Astrocyte (in vitro differentiated cells and primary cell): Measurements from ENCODE around the gene PPIL6. TPM values are rescaled to one million over a fixed set of nuclear protein-coding genes. Genes with fewer than 3 reads are reported as not detected.
A peak's percentile ranks its signal among the peaks of the same experiment; 100 is the strongest.

Source experiments
- DNase-seq: peaks from one replicate; pipeline ENCODE4 v3.0.0-alpha.2; 2010; ENCODE audit warnings: low read depth
- FAIRE-seq: peaks from 2 replicates; lab custom pipeline; 2011; peaks lifted over from hg19 to GRCh38; lab: Jason Lieb, UNC
- H2AFZ ChIP-seq: 2 replicates; pipeline ENCODE4 v1.6.0; 2012; ENCODE audit warnings: low read depth, low read length, inconsistent platforms
- H3K27ac ChIP-seq: 2 replicates; pipeline ENCODE4 v1.5.1; 2011; ENCODE audit warnings: low read depth, low read length, inconsistent platforms
- H3K27me3 ChIP-seq: 2 replicates; pipeline ENCODE4 v1.6.0; 2011; ENCODE audit warnings: low read length, inconsistent platforms; ENCODE audit not compliant: insufficient read depth
- H3K36me3 ChIP-seq: 2 replicates; pipeline ENCODE4 v1.5.1; 2011; ENCODE audit warnings: low read length, inconsistent platforms; ENCODE audit not compliant: insufficient read depth
- H3K4me1 ChIP-seq: 2 replicates; pipeline ENCODE4 v1.5.1; 2011; ENCODE audit warnings: low read length, inconsistent platforms; ENCODE audit not compliant: insufficient read depth
- H3K4me2 ChIP-seq: 2 replicates; pipeline ENCODE4 v1.6.0; 2012; ENCODE audit warnings: low read length, inconsistent platforms
- H3K4me3 ChIP-seq: 2 replicates; pipeline ENCODE4 v1.5.1; 2011; ENCODE audit warnings: low read depth, mild to moderate bottlenecking, low read length, inconsistent platforms; ENCODE audit not compliant: insufficient read depth
- H3K79me2 ChIP-seq: 2 replicates; pipeline ENCODE4 v1.6.0; 2012; ENCODE audit warnings: mild to moderate bottlenecking, low read length, inconsistent platforms; ENCODE audit not compliant: insufficient read depth
- H3K9ac ChIP-seq: 2 replicates; pipeline ENCODE4 v1.6.0; 2012; ENCODE audit warnings: mild to moderate bottlenecking, low read length, inconsistent platforms
- H3K9me3 ChIP-seq: 2 replicates; pipeline ENCODE4 v1.5.1; 2012; ENCODE audit warnings: low read depth, mild to moderate bottlenecking, low read length, inconsistent platforms; ENCODE audit not compliant: insufficient read depth
- H4K20me1 ChIP-seq: 2 replicates; pipeline ENCODE4 v1.6.0; 2012; ENCODE audit warnings: low read length, inconsistent platforms; ENCODE audit not compliant: insufficient read depth
- H3K27ac Mint-ChIP-seq: one replicate; pipeline ENCODE4 v1.8.0; 2021; ENCODE audit warnings: mild to moderate bottlenecking, mixed read lengths; ENCODE audit not compliant: unreplicated experiment
- H3K27me3 Mint-ChIP-seq: one replicate; pipeline ENCODE4 v1.8.0; 2021; ENCODE audit warnings: low read depth, mixed read lengths; ENCODE audit not compliant: unreplicated experiment
- H3K36me3 Mint-ChIP-seq: one replicate; pipeline ENCODE4 v1.8.0; 2021; ENCODE audit warnings: low read depth, mixed read lengths; ENCODE audit not compliant: unreplicated experiment
- H3K4me1 Mint-ChIP-seq: one replicate; pipeline ENCODE4 v1.8.0; 2021; ENCODE audit warnings: low read depth, mixed read lengths; ENCODE audit not compliant: unreplicated experiment
- H3K4me3 Mint-ChIP-seq: one replicate; pipeline ENCODE4 v1.8.0; 2021; ENCODE audit warnings: mild to moderate bottlenecking, moderate library complexity, mixed read lengths; ENCODE audit not compliant: unreplicated experiment
- H3K9me3 Mint-ChIP-seq: one replicate; pipeline ENCODE4 v1.8.0; 2021; ENCODE audit warnings: mild to moderate bottlenecking, mixed read lengths; ENCODE audit not compliant: unreplicated experiment
- CTCF ChIP-seq: IDR thresholded peaks from 2 replicates; pipeline ENCODE4 v1.5.1; 2011; ENCODE audit warnings: low read depth, mild to moderate bottlenecking, inconsistent platforms, low read length, moderate library complexity; ENCODE audit not compliant: insufficient read depth
- EZH2 ChIP-seq: IDR thresholded peaks from 2 replicates; pipeline ENCODE4 v1.6.1; 2012; ENCODE audit warnings: mild to moderate bottlenecking, low read length, inconsistent platforms; ENCODE audit not compliant: insufficient read depth
- total RNA-seq: library from RNA; stranded (reverse); gene quantifications from 2 replicates; pipeline ENCODE4 v1.2.1, GENCODE V29; 2021

Gene PPIL6
- total RNA-seq, 1 donor from 2014 or later = 1.7 TPM

DNA sequence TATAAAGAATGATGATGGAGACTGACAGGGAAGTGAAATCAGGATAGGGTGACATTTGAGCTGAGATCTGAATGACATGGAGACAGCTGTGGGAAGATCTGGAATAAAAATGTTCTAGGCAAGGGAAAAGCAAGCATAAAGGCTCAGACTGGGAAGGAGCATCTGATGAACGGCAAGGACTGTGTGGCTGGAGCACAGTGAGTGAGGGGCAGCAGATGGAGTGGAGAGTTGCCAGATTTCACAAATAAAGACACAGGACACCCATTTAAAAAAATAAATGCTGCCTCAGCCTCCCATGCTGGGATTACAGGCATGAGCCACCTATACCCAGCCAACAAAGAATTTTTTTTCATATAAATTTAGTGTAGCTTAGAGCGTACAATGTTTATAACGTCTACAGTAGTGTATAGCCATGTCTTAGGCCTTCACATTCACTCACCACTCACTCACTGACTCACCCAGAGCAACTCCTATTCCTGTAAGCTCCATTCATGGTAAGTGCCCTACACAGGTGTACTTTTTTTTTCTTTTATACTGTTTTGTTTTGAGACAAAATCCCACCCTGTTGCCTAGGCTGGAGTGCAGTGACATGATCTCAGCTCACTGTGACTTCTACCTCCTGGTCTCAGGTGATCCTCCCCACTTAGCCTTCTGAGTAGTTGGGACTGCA lies 45.0 kb upstream of the PPIL6 start:
- Mint-ChIP-seq H3K27ac (no peak overlapping the region), H3K27me3 (no peaks in the 10 kb centered on the region), H3K36me3 (peaks cover 2% of the 10 kb centered on the region), H3K9me3 (no peaks in the 10 kb centered on the region), H3K4me3 (no peak overlapping the region), H3K4me1 (no peaks in the 10 kb centered on the region)
- peaks cover 5% of the 10 kb centered on the region for H3K4me1 ChIP-seq
- no peak for TF ChIP-seq EZH2
- TF ChIP-seq CTCF = no peak
- H2AFZ ChIP-seq = no peak overlapping the region
- no peak overlapping the region for H3K27ac ChIP-seq
- H3K9me3 ChIP-seq = no peaks in the 10 kb centered on the region
- no peak for DNase-seq
- H3K9ac ChIP-seq = no peak overlapping the region
- H4K20me1 ChIP-seq = peaks cover 4% of the 10 kb centered on the region
- no peak overlapping the region for H3K4me2 ChIP-seq
- peaks cover 11% of the 10 kb centered on the region for H3K36me3 ChIP-seq
- FAIRE-seq = no peak
- H3K4me3 ChIP-seq = no peak overlapping the region
- H3K79me2 ChIP-seq = peaks cover 23% of the 10 kb centered on the region
- H3K27me3 ChIP-seq = peaks cover 3% of the 10 kb centered on the region

DNA sequence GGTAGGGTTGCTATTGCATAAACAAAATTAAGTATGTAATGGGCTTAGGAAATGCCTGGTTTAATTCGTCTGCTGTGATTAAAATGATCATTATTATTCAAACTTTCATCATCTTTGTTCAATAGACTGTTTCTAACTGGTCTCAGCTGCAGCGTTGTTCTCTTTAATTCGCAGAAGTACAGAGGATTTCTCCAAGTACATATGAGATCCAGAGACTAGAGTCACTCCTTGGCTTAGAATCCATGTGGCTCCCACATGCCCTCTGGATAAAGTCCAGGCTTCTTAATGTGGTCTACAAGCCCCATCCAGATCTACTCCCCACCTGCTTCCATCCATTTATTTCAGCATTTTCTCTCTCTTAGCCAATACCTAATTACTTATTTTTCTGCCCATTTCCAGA lies 43.7 kb upstream of the PPIL6 start:
- DNase-seq (peak; percentile 12), FAIRE-seq (no peak)
- H3K36me3 Mint-ChIP-seq = peaks cover 2% of the 10 kb centered on the region
- Histone ChIP-seq H3K79me2 (peaks cover 33% of the 10 kb centered on the region), H3K36me3 (peaks cover 13% of the 10 kb centered on the region), H3K27me3 (peaks cover 3% of the 10 kb centered on the region), H3K4me1 (peaks cover 9% of the 10 kb centered on the region), H3K27ac (no peak overlapping the region), H4K20me1 (peaks cover 7% of the 10 kb centered on the region), H3K4me2 (peak overlapping the region; percentile 82), H2AFZ (peak overlapping the region; percentile 81), H3K9me3 (no peaks in the 10 kb centered on the region), H3K9ac (peak overlapping the region; percentile 34), H3K4me3 (peak overlapping the region; percentile 67)
- peaks cover 3% of the 10 kb centered on the region for H3K4me1 Mint-ChIP-seq
- TF ChIP-seq EZH2 = no peak
- no peak for TF ChIP-seq CTCF
- no peaks in the 10 kb centered on the region for H3K9me3 Mint-ChIP-seq
- peak overlapping the region; percentile 81 for H3K4me3 Mint-ChIP-seq
- no peaks in the 10 kb centered on the region for H3K27me3 Mint-ChIP-seq
- H3K27ac Mint-ChIP-seq = no peak overlapping the region

DNA sequence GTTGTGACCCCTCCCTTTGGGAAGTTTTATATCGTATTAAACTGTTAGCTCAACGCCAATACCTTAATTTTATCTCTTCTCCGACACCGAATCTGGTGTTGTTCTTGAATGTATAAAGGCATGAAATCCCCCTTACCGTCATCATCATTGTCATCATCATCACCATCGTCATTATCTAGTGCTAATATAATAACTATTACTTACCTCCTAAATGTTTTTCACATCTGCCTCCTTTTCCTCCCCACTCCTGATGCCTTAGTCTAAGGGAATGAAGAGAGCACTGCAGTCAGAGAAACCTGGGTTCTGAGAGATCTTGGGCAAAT lies 43.3 kb upstream of the PPIL6 start:
- H3K4me1 ChIP-seq = peaks cover 12% of the 10 kb centered on the region
- H3K36me3 Mint-ChIP-seq = peaks cover 2% of the 10 kb centered on the region
- peak overlapping the region; percentile 34 for H3K9ac ChIP-seq
- peaks cover 6% of the 10 kb centered on the region for H3K4me1 Mint-ChIP-seq
- H3K4me2 ChIP-seq = peak overlapping the region; percentile 82
- no peaks in the 10 kb centered on the region for H3K9me3 Mint-ChIP-seq
- no peak overlapping the region for H3K27ac ChIP-seq
- H4K20me1 ChIP-seq = peaks cover 10% of the 10 kb centered on the region
- H3K4me3 ChIP-seq = peak overlapping the region; percentile 67
- no peaks in the 10 kb centered on the region for H3K9me3 ChIP-seq
- no peak for TF ChIP-seq EZH2
- no peak for TF ChIP-seq CTCF
- FAIRE-seq (no peak), DNase-seq (peak; percentile 15)
- peaks cover 13% of the 10 kb centered on the region for H3K36me3 ChIP-seq
- H3K27me3 Mint-ChIP-seq = no peaks in the 10 kb centered on the region
- H3K79me2 ChIP-seq = peaks cover 37% of the 10 kb centered on the region
- H3K4me3 Mint-ChIP-seq = peak overlapping the region; percentile 81
- H3K27me3 ChIP-seq = peaks cover 3% of the 10 kb centered on the region
- no peak overlapping the region for H3K27ac Mint-ChIP-seq
- H2AFZ ChIP-seq = peak overlapping the region; percentile 81
